Spleen (tissue), 11 donors: Measurements from ENCODE around the gene LTBP1. TPM values are rescaled to one million over a fixed set of nuclear protein-coding genes. Genes with fewer than 3 reads are reported as not detected.
"Not testable (repeated sequence)": the region's sequence is repeated elsewhere in the genome, so short reads cannot be mapped to it uniquely, and the experiment has no call there.

Experiments
- DNase-seq: peaks from one replicate; pipeline ENCODE4 v3.0.0-alpha.2; 2020
- H3K27ac ChIP-seq, 8 donors: fragments of 200-600 bp; sonication (generic) in 7 of 8; 1 replicate in 4 of 8; 2 replicates in 4 of 8; pipeline versions ENCODE4 v1.5.0 to v1.8.0; 2016 to 2021; ENCODE audit warnings: inconsistent platforms in 4 of 8, mild to moderate bottlenecking in 4 of 8, moderate library complexity in 1 of 8
- H3K27me3 ChIP-seq, 7 donors: fragments of 200-600 bp; sonication (generic) in 6 of 7; replicated peaks in 1 of 7; 1 replicate in 4 of 7; 2 replicates in 3 of 7; pipeline versions ENCODE4 v1.5.0 to v1.8.0; 2016 to 2021; ENCODE audit warnings: inconsistent platforms in 3 of 7, mild to moderate bottlenecking in 1 of 7
- H3K36me3 ChIP-seq, 6 donors: fragments of 200-600 bp; sonication (generic) in 5 of 6; 1 replicate in 4 of 6; 2 replicates in 2 of 6; pipeline versions ENCODE4 v1.5.0 to v1.8.0; 2016 to 2021; ENCODE audit warnings: inconsistent platforms in 2 of 6
- H3K4me1 ChIP-seq, 6 donors: fragments of 200-600 bp; sonication (generic) in 5 of 6; 1 replicate in 3 of 6; 2 replicates in 3 of 6; pipeline versions ENCODE4 v1.5.0 to v1.8.0; 2016 to 2021; ENCODE audit warnings: inconsistent platforms in 3 of 6
- H3K4me3 ChIP-seq, 8 donors: fragments of 200-600 bp; sonication (generic) in 7 of 8; 1 replicate in 4 of 8; 2 replicates in 4 of 8; pipeline versions ENCODE4 v1.5.0 to v1.8.0; 2016 to 2021; ENCODE audit warnings: inconsistent platforms in 4 of 8, mild to moderate bottlenecking in 4 of 8, moderate library complexity in 2 of 8
- H3K9me3 ChIP-seq, 8 donors: fragments of 200-600 bp; sonication (generic) in 7 of 8; 1 replicate in 4 of 8; 2 replicates in 4 of 8; pipeline versions ENCODE4 v1.5.0 to v1.8.0; 2016 to 2021; ENCODE audit warnings: inconsistent platforms in 4 of 8
- CTCF ChIP-seq, 11 experiments: fragments of 200-600 bp in 7 of 11; fragments of 450-650 bp in 4 of 11; sonication (generic) in 4 of 11; IDR thresholded peaks in 8 of 11; conservative IDR thresholded peaks in 3 of 11; 1 replicate in 7 of 11; 2 replicates in 4 of 11; pipeline versions ENCODE4 v1.4.0 to v1.8.0; 2016 to 2021; ENCODE audit warnings: antibody characterized with exemption in 11 of 11, inconsistent platforms in 4 of 11, mild to moderate bottlenecking in 1 of 11
- POLR2A ChIP-seq, 3 donors: fragments of 450-650 bp; IDR thresholded peaks; one replicate each; pipeline ENCODE4 v1.5.1; 2017; ENCODE audit warnings: antibody characterized with exemption in 3 of 3, mild to moderate bottlenecking in 1 of 3
- POLR2AphosphoS5 ChIP-seq, 3 donors: sonication (generic); formaldehyde crosslinking; IDR thresholded peaks; one replicate each; pipeline ENCODE4 v1.5.1; 2017; ENCODE audit warnings: antibody characterized with exemption in 3 of 3
- WGBS, 5 donors: extraction: QIAGEN DNeasy Blood & Tissue Kit in 3 of 5; methylation state at CpG; one replicate each; pipeline versions ENCODE4 v1.1.5 to v1.1.7; 2013 to 2018; 5-methylcytosine and 5-hydroxymethylcytosine counted together
- intact Hi-C: fragments of 100-400 bp; cut with DNase I; formaldehyde crosslinking; loops from one replicate; pipeline ENCODE4 v1.15.0; 2023; ENCODE audit warnings: low total_unique reads
- polyA plus RNA-seq, 3 donors: library from polyadenylated mRNA; stranded (reverse); fragments of 200-250 nt; gene quantifications; one replicate each; pipeline ENCODE4 v1.2.1, GENCODE V29; 2013
- total RNA-seq, 7 donors: library from RNA; depleted of rRNA in 3 of 7; stranded (reverse); fragments of >200 nt in 3 of 7; fragmentation: NEBNext Ultra II Directional in 4 of 7; extraction: Animal tissue kit (Norgen Biotek cat#: 25700) in 4 of 7; gene quantifications; one replicate each; pipeline versions ENCODE4 v1.1.0 to v1.2.1, GENCODE V29; 2016 to 2021
- donor health status: healthy with polysubstance abuse.
- donor health status: DM: no; HTN: no; CAD: no; lungs with moderate emphysema.
- donor health status: DM: no; HTN: no; CAD: no.
- donor health status: Bipolar disorder and iron deficiency.
- donor health status: healthy.
- donor health status: DM: no; HTN: no; CAD: no.
- donor health status: DM: yes; HTN: yes; CAD: no.

Gene LTBP1
- total and polyA plus RNA-seq, 10 donors = 6.8 to 28.0 (median 13.3) TPM

- no peak overlapping the region for H3K4me3 ChIP-seq
- no peaks in the 10 kb centered on the region for H3K27me3 ChIP-seq
- WGBS, 5 donors = 89 to 98% (median 94%) methylated on average over 12 of the region's 12 CpGs
- TF ChIP-seq CTCF (IDR thresholded peaks at IDR 0.05 in 8 of 11, conservative IDR thresholded peaks at IDR 0.05 in 3 of 11) (no peak), POLR2AphosphoS5 (IDR thresholded peaks at IDR 0.05) (no peak), POLR2A (IDR thresholded peaks at IDR 0.05) (no peak)
- H3K27ac ChIP-seq = no peak overlapping the region
- intact Hi-C loops = no loop called here
- no peak for DNase-seq
- H3K9me3 ChIP-seq = no peaks in the 10 kb centered on the region
- no peaks in the 10 kb centered on the region for H3K4me1 ChIP-seq
- no peaks in the 10 kb centered on the region for H3K36me3 ChIP-seq
Measured at GRCh38 chr2:33056170-33056569, 109.4 kb downstream of the LTBP1 start.

- H3K36me3 ChIP-seq, intact Hi-C loops, H3K27me3 ChIP-seq, H3K27ac ChIP-seq, H3K4me3 ChIP-seq, H3K9me3 ChIP-seq, H3K4me1 ChIP-seq, DNase-seq: not testable (repeated sequence)
- 87 to 97% (median 90%) methylated on average over 16 to 39 of the region's 39 CpGs for WGBS, 5 donors
Measured at GRCh38 chr2:33057307-33058028, 110.7 kb downstream of the LTBP1 start.

GRCh38 chr2:33058716-33059470, 112.1 kb downstream of the LTBP1 start:
- DNase-seq = no peak
- H3K4me3 ChIP-seq = no peak overlapping the region
- no peak for TF ChIP-seq POLR2A (IDR thresholded peaks at IDR 0.05)
- no peak for TF ChIP-seq POLR2AphosphoS5 (IDR thresholded peaks at IDR 0.05)
- TF ChIP-seq CTCF (IDR thresholded peaks at IDR 0.05 in 8 of 11, conservative IDR thresholded peaks at IDR 0.05 in 3 of 11) = no peak
- H3K36me3 ChIP-seq = no peaks in the 10 kb centered on the region
- no peaks in the 10 kb centered on the region for H3K27me3 ChIP-seq
- H3K4me1 ChIP-seq = no peaks in the 10 kb centered on the region
- peaks cover 0 to 6% (median 0%) of the 10 kb centered on the region in 8 donors for H3K9me3 ChIP-seq
- H3K27ac ChIP-seq = no peak overlapping the region
- WGBS, 5 donors = 82 to 92% (median 85%) methylated on average over 8 of the region's 8 CpGs
- intact Hi-C loops = no loop called here

GRCh38 chr2:33059471-33060156, 112.9 kb downstream of the LTBP1 start:
- no peak overlapping the region for H3K4me3 ChIP-seq
- DNase-seq = no peak
- no peaks in the 10 kb centered on the region for H3K36me3 ChIP-seq
- no peaks in the 10 kb centered on the region for H3K4me1 ChIP-seq
- H3K9me3 ChIP-seq = peaks cover 0 to 6% (median 0%) of the 10 kb centered on the region in 8 donors
- no peak for TF ChIP-seq CTCF (IDR thresholded peaks at IDR 0.05 in 8 of 11, conservative IDR thresholded peaks at IDR 0.05 in 3 of 11)
- no peak for TF ChIP-seq POLR2AphosphoS5 (IDR thresholded peaks at IDR 0.05)
- TF ChIP-seq POLR2A (IDR thresholded peaks at IDR 0.05) = no peak
- intact Hi-C loops = no loop called here
- no peaks in the 10 kb centered on the region for H3K27me3 ChIP-seq
- 73 to 87% (median 83%) methylated on average over 3 of the region's 3 CpGs for WGBS, 5 donors
- no peak overlapping the region for H3K27ac ChIP-seq
